Stimulated activated CD4-positive, alpha-beta T cell treated with anti-CD3 and anti-CD28 coated beads, Interleukin-15, amount 100 ng/mL, for 48 hours (primary cell): Measurements from ENCODE around the gene RBM26.
"Not testable (repeated sequence)": the region's sequence is repeated elsewhere in the genome, so short reads cannot be mapped to it uniquely, and the experiment has no call there.

Experiments used
- DNase-seq, 2 donors: peaks; one replicate each; pipeline ENCODE4 v3.0.0-alpha.2; 2020; ENCODE audit warnings: low read depth in 2 of 2

The RBM26 gene

GRCh38 chr13:79279735-79280134 lies 126.3 kb downstream of the RBM26 start:
- not testable (repeated sequence) for DNase-seq

- no peak for DNase-seq
These were observed 133.0 kb downstream of the RBM26 start for GRCh38 chr13:79273045-79273444.

- DNase-seq = no peak
These were observed 134.4 kb downstream of the RBM26 start for GRCh38 chr13:79271616-79272015.

- DNase-seq = no peak
These were observed 135.2 kb downstream of the RBM26 start for GRCh38 chr13:79270859-79271258.
